DMS114 treated with DMSO at 0.1 percent for 48 hours (cell line): Measurements from ENCODE around the gene IL1R2.

Source experiments
- DNase-seq: peaks from one replicate; lab custom pipeline; 2025; ENCODE audit not compliant: unreplicated experiment; lab: John Stamatoyannopoulos, UW

IL1R2 gene

DNA sequence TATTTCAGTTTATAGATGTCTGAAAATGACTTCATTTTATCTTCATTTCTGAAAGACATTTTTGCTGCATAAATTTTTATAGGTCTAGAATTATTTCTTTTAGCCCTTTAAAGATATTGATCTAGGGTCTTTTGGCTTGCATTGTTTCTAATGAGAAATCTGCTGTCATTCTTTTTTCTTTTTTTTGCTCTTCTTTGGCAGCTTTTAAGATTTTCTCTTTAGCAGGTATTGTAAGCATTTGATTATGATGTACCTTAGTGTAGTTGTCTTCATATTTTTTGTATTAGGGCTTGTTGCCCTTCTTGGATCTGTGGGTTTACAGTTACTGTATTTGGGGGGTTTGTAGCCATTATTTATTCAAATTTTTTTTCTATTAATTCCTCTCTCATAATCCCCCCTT is 84.8 kb downstream of the IL1R2 start:
- no peak for DNase-seq
